Measurements from ENCODE around the gene KISS1R.
"Not testable (repeated sequence)": the region's sequence is repeated elsewhere in the genome, so short reads cannot be mapped to it uniquely, and the experiment has no call there.

KISS1R gene

DNA sequence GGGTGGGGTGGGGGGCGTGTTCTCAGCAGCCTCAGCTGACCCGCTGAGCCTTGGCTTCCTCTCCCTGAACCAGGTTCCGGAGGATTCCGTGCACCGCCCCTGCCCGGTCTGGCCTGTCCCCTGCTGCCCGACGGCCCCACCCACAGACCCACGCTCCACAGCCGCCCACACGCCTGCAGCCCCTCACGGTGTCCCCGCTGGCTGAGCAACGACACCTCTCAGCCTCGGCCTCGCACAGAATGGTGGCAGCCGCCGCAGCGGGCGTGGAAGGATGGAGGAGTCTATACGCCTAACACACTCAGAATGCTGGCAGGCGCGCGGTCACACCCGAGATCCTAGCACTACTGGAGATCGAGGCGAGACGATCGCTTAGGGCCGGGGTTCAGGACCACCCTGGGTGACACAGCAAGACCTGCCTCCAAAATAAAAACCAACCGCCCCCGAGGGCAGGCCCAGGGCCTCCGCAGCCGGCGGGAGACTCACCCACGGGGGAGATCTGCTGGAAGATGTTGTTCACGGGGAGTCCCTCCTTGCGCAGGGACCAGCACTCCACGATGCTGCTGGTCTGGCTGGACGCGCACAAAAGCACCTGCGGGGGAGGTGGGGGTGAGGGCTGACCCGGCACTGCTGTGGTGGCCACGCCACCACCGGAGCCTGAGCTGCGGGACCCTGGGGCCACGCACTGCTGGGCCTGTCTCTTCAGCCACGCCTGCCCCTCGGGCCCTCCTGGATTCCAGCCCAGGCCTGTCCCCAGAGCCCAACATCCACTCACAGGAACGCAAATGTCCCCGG lies 32.5 kb upstream of the KISS1R start:
- no peak overlapping the region for H3K9ac ChIP-seq (ENCODE audit: low read depth, low read length)
- no peak overlapping the region for H3K27ac ChIP-seq (ENCODE audit: low read depth, low read length)
- H3K4me3 ChIP-seq (ENCODE audit: low read depth, low read length), result no peak overlapping the region
- H3K9me3 ChIP-seq (ENCODE audit: control insufficient read depth, insufficient read depth, low read length), result no peaks in the 10 kb centered on the region
- no peaks in the 10 kb centered on the region for H3K4me1 ChIP-seq (ENCODE audit: control insufficient read depth, insufficient read depth, low read length)
- H3K27me3 ChIP-seq (ENCODE audit: control insufficient read depth, insufficient read depth, low read length), result no peaks in the 10 kb centered on the region
- peaks cover 60% of the 10 kb centered on the region for H3K36me3 ChIP-seq (ENCODE audit: control insufficient read depth, insufficient read depth, low read length)

DNA sequence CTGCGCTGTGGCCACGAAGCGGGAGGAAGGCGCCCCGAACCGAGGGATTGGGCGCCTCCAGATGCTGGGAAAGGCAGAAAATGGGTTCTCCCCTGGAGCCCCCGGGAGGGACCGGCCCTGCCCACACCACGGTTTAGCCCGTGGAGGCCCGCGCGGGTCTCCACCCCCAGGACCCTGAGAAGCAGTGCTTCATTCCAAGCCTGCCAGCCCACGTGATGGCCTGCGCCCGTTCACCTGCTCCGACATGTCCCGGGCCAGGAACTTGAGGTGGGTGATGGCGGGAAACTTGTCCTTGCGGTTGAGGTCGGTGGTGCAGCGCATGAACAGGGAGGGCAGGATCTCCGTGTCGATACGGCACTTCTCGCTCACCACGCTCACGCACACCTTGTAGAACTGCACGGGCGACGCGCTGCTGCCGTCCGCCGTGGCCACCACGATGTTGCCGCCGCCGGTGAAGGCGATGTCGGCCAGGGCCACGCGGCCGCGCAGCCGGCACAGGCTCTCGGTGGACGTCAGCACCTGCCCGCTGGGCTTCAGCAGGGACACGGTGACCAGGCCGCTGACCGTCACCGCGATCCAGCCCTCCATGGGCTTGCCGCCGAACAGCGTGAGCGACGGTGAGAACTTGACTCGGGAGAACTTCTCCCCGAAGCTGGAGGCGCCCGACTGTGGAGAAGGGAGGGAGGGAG lies 31.5 kb upstream of the KISS1R start:
- Histone ChIP-seq H3K4me3 (ENCODE audit: low read depth, low read length) (no peak overlapping the region), H3K9me3 (ENCODE audit: control insufficient read depth, insufficient read depth, low read length) (no peaks in the 10 kb centered on the region), H3K4me1 (ENCODE audit: control insufficient read depth, insufficient read depth, low read length) (no peaks in the 10 kb centered on the region), H3K36me3 (ENCODE audit: control insufficient read depth, insufficient read depth, low read length) (peaks cover 70% of the 10 kb centered on the region), H3K27ac (ENCODE audit: low read depth, low read length) (no peak overlapping the region), H3K9ac (ENCODE audit: low read depth, low read length) (no peak overlapping the region), H3K27me3 (ENCODE audit: control insufficient read depth, insufficient read depth, low read length) (no peaks in the 10 kb centered on the region)

DNA sequence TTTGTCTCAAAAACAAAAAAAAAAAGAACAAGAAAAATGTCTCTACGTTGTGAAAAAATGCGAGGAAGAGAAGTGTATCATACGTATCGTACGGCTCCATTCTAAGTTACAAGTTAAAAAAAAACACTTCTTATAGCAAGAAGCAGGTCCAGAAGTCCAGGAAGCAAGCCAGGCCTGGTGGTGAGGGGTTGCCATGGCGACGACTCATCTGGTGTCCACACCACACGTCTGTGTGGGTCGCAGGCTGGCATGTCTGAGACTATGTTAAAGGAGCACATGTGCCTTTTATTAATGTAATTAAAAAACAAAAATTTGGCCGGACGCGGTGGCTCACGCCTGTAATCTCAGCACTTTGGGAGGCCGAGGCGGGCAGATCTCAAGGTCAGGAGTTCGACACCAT lies 30.1 kb upstream of the KISS1R start:
- H3K36me3 ChIP-seq (ENCODE audit: control insufficient read depth, insufficient read depth, low read length), result peaks cover 58% of the 10 kb centered on the region
- H3K27me3 ChIP-seq (ENCODE audit: control insufficient read depth, insufficient read depth, low read length), result no peaks in the 10 kb centered on the region
- H3K27ac ChIP-seq (ENCODE audit: low read depth, low read length), result no peak overlapping the region
- H3K9ac ChIP-seq (ENCODE audit: low read depth, low read length), result no peak overlapping the region
- H3K9me3 ChIP-seq (ENCODE audit: control insufficient read depth, insufficient read depth, low read length), result no peaks in the 10 kb centered on the region
- no peaks in the 10 kb centered on the region for H3K4me1 ChIP-seq (ENCODE audit: control insufficient read depth, insufficient read depth, low read length)
- H3K4me3 ChIP-seq (ENCODE audit: low read depth, low read length), result no peak overlapping the region

DNA sequence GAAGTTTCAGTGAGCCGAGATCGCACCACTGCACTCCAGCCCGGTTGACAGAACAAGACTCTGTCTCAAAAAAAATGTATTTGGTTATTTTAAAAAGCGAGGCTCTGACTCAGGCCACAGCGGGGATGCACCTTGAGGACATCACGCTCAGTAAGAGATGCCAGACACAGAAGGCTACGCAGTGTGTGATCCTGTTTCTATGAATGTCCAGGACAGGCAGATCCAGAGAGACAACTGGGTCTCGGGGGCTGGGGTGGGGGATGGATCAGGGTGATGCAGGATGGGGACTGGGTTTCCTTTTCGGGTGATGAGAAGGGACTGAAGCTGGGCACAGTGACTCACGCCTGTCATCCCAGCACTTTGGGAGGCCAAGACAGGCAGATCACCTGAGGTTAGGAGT lies 29.5 kb upstream of the KISS1R start:
- H3K9ac ChIP-seq (ENCODE audit: low read depth, low read length), result no peak overlapping the region
- no peaks in the 10 kb centered on the region for H3K9me3 ChIP-seq (ENCODE audit: control insufficient read depth, insufficient read depth, low read length)
- H3K4me1 ChIP-seq (ENCODE audit: control insufficient read depth, insufficient read depth, low read length), result no peaks in the 10 kb centered on the region
- H3K27me3 ChIP-seq (ENCODE audit: control insufficient read depth, insufficient read depth, low read length), result no peaks in the 10 kb centered on the region
- peaks cover 54% of the 10 kb centered on the region for H3K36me3 ChIP-seq (ENCODE audit: control insufficient read depth, insufficient read depth, low read length)
- H3K27ac ChIP-seq (ENCODE audit: low read depth, low read length), result no peak overlapping the region
- no peak overlapping the region for H3K4me3 ChIP-seq (ENCODE audit: low read depth, low read length)

DNA sequence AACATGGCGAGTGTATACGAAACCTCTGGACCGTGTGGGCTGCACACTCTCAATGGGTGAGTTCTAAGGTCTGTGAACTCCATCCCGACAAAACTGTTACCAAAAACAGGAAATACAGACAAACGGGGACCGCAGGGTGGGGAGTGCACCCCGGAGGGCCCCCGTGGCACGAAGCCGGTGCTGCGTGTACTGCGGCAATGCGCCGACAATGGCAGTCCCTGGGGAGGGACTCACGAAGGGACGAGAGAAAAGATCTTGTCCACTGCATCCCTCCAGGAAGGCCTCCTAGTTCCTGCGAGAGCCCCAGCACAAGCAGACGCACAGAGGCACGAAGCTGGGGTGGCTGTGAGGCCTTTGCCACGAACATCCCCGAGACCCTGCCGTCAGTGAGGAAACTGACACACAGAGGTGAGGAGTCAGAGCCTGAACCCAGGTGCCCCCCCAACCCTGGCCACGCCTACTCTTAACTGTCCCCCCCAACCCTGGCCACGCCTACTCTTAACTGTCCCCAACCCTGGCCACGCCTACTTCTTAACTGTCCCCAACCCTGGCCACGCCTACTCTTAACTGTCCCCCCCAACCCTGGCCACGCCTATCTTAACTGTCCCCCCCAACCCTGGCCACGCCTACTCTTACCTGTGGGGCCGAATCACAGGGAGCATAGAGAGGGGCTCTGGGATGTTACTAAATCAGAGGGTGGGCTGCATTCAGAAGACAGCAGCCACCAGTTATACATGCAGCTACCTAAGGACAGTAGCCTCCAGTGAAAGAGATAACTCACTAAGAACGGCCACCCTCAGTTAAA lies 28.4 kb upstream of the KISS1R start:
- H3K27me3 ChIP-seq (ENCODE audit: control insufficient read depth, insufficient read depth, low read length), result no peaks in the 10 kb centered on the region
- no peak overlapping the region for H3K4me3 ChIP-seq (ENCODE audit: low read depth, low read length)
- peaks cover 46% of the 10 kb centered on the region for H3K36me3 ChIP-seq (ENCODE audit: control insufficient read depth, insufficient read depth, low read length)
- no peak overlapping the region for H3K27ac ChIP-seq (ENCODE audit: low read depth, low read length)
- no peaks in the 10 kb centered on the region for H3K9me3 ChIP-seq (ENCODE audit: control insufficient read depth, insufficient read depth, low read length)
- no peak overlapping the region for H3K9ac ChIP-seq (ENCODE audit: low read depth, low read length)
- no peaks in the 10 kb centered on the region for H3K4me1 ChIP-seq (ENCODE audit: control insufficient read depth, insufficient read depth, low read length)

DNA sequence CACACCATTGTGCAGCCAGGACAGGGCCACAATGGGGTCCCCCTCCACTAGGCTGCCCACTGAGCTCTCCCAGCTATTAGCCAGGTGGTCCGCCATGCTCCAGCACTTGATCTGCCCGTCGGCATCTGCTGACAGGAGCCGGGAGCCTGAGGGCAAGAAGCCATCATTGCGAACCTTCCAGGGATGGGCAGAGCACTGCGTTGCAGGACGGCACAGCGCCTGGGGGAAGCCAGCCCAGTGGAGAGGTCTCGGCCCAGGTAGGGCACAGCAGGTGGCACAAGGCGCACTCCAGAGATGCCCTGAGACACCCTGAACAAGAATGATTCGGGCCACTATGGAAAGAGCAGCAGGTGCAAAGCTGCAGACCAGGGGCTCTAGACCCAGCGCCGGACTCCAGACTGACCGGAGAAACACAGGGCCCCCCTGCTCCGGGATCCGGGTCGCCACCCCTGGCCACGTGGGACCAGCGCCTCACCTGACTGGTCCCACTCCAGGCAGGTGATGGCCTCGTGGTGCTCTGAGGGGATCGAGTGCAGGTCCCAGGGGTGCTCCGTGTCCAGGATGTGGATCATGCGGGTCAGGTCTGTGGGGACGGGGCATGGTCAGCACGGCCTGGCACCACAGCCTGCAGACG lies 27.4 kb upstream of the KISS1R start:
- H3K27me3 ChIP-seq (ENCODE audit: control insufficient read depth, insufficient read depth, low read length), result no peaks in the 10 kb centered on the region
- no peaks in the 10 kb centered on the region for H3K9me3 ChIP-seq (ENCODE audit: control insufficient read depth, insufficient read depth, low read length)
- H3K4me1 ChIP-seq (ENCODE audit: control insufficient read depth, insufficient read depth, low read length), result no peaks in the 10 kb centered on the region
- no peak overlapping the region for H3K4me3 ChIP-seq (ENCODE audit: low read depth, low read length)
- H3K27ac ChIP-seq (ENCODE audit: low read depth, low read length), result no peak overlapping the region
- H3K9ac ChIP-seq (ENCODE audit: low read depth, low read length), result no peak overlapping the region
- peaks cover 41% of the 10 kb centered on the region for H3K36me3 ChIP-seq (ENCODE audit: control insufficient read depth, insufficient read depth, low read length)

DNA sequence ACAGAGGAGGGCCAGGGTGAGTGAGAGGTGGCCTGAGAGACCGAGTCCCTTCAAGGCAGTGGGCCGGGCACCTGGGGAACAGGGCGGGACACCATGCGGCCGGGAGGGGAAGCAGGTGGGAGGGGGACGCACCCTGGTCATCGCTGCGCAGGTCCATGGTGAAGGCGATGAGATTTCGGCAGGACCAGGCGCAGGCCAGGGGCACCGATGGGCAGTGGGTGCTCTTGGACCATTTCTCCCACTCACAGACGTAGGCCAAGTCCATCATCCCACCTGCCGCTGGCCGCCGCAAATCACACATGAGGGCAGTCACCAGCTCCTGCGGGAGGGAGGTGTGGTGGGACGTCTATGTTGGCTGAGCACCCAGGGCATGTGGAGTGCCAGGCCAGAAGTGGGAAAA lies 26.3 kb upstream of the KISS1R start:
- H3K4me3 ChIP-seq (ENCODE audit: low read depth, low read length), result no peak overlapping the region
- H3K27me3 ChIP-seq (ENCODE audit: control insufficient read depth, insufficient read depth, low read length), result no peaks in the 10 kb centered on the region
- no peaks in the 10 kb centered on the region for H3K9me3 ChIP-seq (ENCODE audit: control insufficient read depth, insufficient read depth, low read length)
- peaks cover 33% of the 10 kb centered on the region for H3K36me3 ChIP-seq (ENCODE audit: control insufficient read depth, insufficient read depth, low read length)
- no peak overlapping the region for H3K27ac ChIP-seq (ENCODE audit: low read depth, low read length)
- no peaks in the 10 kb centered on the region for H3K4me1 ChIP-seq (ENCODE audit: control insufficient read depth, insufficient read depth, low read length)
- no peak overlapping the region for H3K9ac ChIP-seq (ENCODE audit: low read depth, low read length)

DNA sequence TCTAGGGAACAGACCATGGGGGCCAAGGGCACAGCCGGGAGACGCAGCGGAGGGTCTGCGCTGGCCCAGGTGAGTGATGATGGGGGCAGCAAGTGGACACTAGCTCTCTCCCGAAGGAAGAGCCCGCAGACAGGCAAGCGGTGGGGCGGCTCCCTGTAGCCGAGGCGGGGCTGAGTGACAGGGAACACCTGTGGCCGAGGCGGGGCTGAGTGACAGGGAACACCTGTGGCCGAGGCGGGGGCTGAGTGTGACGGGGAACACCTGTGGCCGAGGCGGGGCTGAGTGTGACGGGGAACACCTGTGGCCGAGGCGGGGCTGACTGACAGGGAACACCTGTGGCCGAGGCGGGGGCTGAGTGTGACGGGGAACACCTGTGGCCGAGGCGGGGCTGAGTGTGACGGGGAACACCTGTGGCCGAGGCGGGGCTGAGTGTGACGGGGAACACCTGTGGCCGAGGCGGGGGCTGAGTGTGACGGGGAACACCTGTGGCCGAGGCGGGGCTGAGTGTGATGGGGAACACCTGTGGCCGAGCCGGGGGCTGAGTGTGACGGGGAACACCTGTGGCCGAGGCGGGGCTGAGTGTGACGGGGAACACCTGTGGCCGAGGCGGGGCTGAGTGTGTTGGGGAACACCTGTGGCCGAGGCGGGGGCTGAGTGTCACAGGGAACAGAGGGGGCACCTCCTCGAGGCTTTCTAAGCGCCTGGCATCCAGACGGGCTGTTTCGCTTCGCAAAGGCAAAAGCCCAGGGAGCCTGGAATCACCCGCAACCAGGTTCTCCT lies 25.5 kb upstream of the KISS1R start:
- not testable (repeated sequence) for H3K4me1 ChIP-seq (ENCODE audit: control insufficient read depth, insufficient read depth, low read length); H3K27ac ChIP-seq (ENCODE audit: low read depth, low read length); H3K9ac ChIP-seq (ENCODE audit: low read depth, low read length)

DNA sequence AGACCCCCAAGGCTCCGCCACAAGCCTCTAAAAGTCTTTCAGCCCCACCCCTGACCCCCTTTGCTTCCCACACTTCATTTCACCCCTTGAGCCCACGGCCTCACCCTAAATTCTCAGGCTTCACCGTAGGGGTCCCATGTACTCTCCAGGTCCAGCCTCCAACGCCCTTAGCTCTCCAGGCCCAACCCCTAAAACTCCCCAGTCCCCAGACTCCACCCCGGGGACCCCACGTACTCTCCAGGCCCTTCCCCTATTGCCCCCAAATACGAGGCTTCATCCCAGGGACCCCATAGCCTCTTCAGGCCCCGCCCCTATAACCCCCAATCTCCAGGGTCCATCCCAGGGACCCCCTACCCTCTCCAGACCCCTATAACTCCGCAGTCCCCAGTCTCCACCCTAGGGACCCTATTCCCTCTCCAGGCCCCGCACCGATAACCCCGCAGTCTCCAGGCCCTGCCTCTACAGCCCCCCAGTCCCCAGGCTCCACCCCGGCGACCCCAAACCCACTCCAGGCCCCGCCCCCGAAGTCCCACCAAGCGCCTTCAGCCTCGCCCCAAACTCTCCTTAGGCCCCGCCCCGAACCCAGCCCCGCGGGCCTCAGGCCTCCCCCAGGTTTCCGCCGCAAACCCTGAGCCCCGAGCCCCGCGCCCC lies 24.8 kb upstream of the KISS1R start:
- Histone ChIP-seq H3K27me3 (ENCODE audit: control insufficient read depth, insufficient read depth, low read length) (no peaks in the 10 kb centered on the region), H3K9me3 (ENCODE audit: control insufficient read depth, insufficient read depth, low read length) (no peaks in the 10 kb centered on the region), H3K4me3 (ENCODE audit: low read depth, low read length) (peak overlapping the region; percentile 93), H3K27ac (ENCODE audit: low read depth, low read length) (peak overlapping the region; percentile 93), H3K36me3 (ENCODE audit: control insufficient read depth, insufficient read depth, low read length) (peaks cover 29% of the 10 kb centered on the region), H3K9ac (ENCODE audit: low read depth, low read length) (no peak overlapping the region), H3K4me1 (ENCODE audit: control insufficient read depth, insufficient read depth, low read length) (no peaks in the 10 kb centered on the region)

More for the DNA sequence above, 25.5 kb upstream of the KISS1R start:
- H3K4me3 ChIP-seq (ENCODE audit: low read depth, low read length), result peak overlapping the region; percentile 93; the same call in 1 of the 2 replicates
- H3K36me3 ChIP-seq (ENCODE audit: control insufficient read depth, insufficient read depth, low read length), result peaks cover 28% of the 10 kb centered on the region
- not testable (repeated sequence) for H3K27me3 ChIP-seq (ENCODE audit: control insufficient read depth, insufficient read depth, low read length); H3K9me3 ChIP-seq (ENCODE audit: control insufficient read depth, insufficient read depth, low read length)

Data from HUES48 (cell line).